HepG2 (cell line): ENCODE measurements around the gene CYB5R3. TPM values are rescaled to one million over a fixed set of nuclear protein-coding genes. Genes with fewer than 3 reads are reported as not detected.
A peak's percentile ranks its signal among the peaks of the same experiment; 100 is the strongest.

Source experiments
- ATAC-seq: fragments of 200-7000 bp; cut with Tn5 transposase; 3 replicates; pipeline ENCODE4 v1.9.1; 2020; ENCODE audit warnings: mild to moderate bottlenecking, moderate library complexity
- BruUV-seq: library from RNA; stranded (reverse); fragments of 400-500 nt; replicated peaks from 2 replicates; lab custom pipeline; 2021; lab: Mats Ljungman, UMichigan
- CTCF ChIA-PET: fragments of 300-600 bp; formaldehyde crosslinking; extraction: SDS; loops from one replicate; lab custom pipeline; 2021; ENCODE audit warnings: low total read pairs, inconsistent platforms, low intra/inter-chr PET ratio; lab: Yijun Ruan, JAX
- POLR2A ChIA-PET: fragments of 350-600 bp; sonication (Branson Sonifier 250); formaldehyde crosslinking; loops from one replicate; lab custom pipeline; 2020; ENCODE audit warnings: antibody characterized with exemption, inconsistent platforms; lab: Yijun Ruan, JAX
- DNase-seq: peaks from one replicate; pipeline ENCODE4 v3.0.0-alpha.2; 2015; ENCODE audit warnings: low spot score
- FAIRE-seq: peaks from 3 replicates; lab custom pipeline; 2011; peaks lifted over from hg19 to GRCh38; lab: Jason Lieb, UNC
- H2AFZ ChIP-seq: one replicate; pipeline ENCODE4 v1.6.1; 2011; ENCODE audit warnings: low read length, inconsistent platforms
- H3K27ac ChIP-seq: fragments of 300-600 bp; 3 replicates; pipeline ENCODE4 v1.8.0; 2011; ENCODE audit warnings: mixed run types, mild to moderate bottlenecking, mixed read lengths, low read length, inconsistent platforms; ENCODE audit not compliant: insufficient read depth; ENCODE audit errors: extremely low read length
- H3K27me3 ChIP-seq, 2 experiments: fragments of 200-600 bp in 1 of 2; 2 replicates in 1 of 2; 3 replicates in 1 of 2; pipeline versions ENCODE4 v1.6.0 to v1.8.0; 2011; ENCODE audit warnings: low read length in 2 of 2, mild to moderate bottlenecking in 2 of 2, moderate library complexity in 2 of 2, inconsistent platforms in 1 of 2; ENCODE audit not compliant: insufficient read depth in 2 of 2, control insufficient read depth in 1 of 2
- H3K36me3 ChIP-seq, 2 experiments: fragments of 200-600 bp in 1 of 2; replicated peaks in 1 of 2; 2 replicates in 1 of 2; 3 replicates in 1 of 2; pipeline versions ENCODE4 v1.5.1 to v1.8.0; 2011; ENCODE audit warnings: low read length in 2 of 2, inconsistent platforms in 1 of 2; ENCODE audit not compliant: insufficient read depth in 2 of 2, control insufficient read depth in 1 of 2
- H3K4me1 ChIP-seq: 2 replicates; pipeline ENCODE4 v1.5.1; 2012; ENCODE audit warnings: low read length, inconsistent platforms; ENCODE audit not compliant: insufficient read depth
- H3K4me2 ChIP-seq: 2 replicates; pipeline ENCODE4 v1.6.0; 2011; ENCODE audit warnings: low read depth, low read length, inconsistent platforms
- H3K4me3 ChIP-seq, 3 experiments: fragments of 200-600 bp in 1 of 3; sonication (generic), shearing (Covaris generic) in 1 of 3; replicated peaks in 1 of 3; 2 replicates each; pipeline ENCODE4 v1.5.1; 2011 to 2016; ENCODE audit warnings: low read length in 3 of 3, inconsistent platforms in 2 of 3, low read depth in 2 of 3, mild to moderate bottlenecking in 2 of 3, control low read depth in 1 of 3, mixed read lengths in 1 of 3; ENCODE audit not compliant: insufficient read depth in 1 of 3
- H3K79me2 ChIP-seq: one replicate; pipeline ENCODE4 v1.6.1; 2011; ENCODE audit warnings: low read length, inconsistent platforms; ENCODE audit not compliant: insufficient read depth
- H3K9ac ChIP-seq: 2 replicates; pipeline ENCODE4 v1.6.0; 2011; ENCODE audit warnings: mild to moderate bottlenecking, low read depth, low read length, inconsistent platforms; ENCODE audit not compliant: insufficient read depth
- H3K9me3 ChIP-seq: 2 replicates; pipeline ENCODE4 v1.5.1; 2012; ENCODE audit warnings: mild to moderate bottlenecking, low read length
- H4K20me1 ChIP-seq: 2 replicates; pipeline ENCODE4 v1.6.0; 2011; ENCODE audit warnings: inconsistent platforms, mild to moderate bottlenecking, low read length, moderate library complexity; ENCODE audit not compliant: insufficient read depth
- AGO2 ChIP-seq: fragments of 200-400 bp; formaldehyde crosslinking; optimal IDR thresholded peaks from 2 replicates; pipeline ENCODE3; 2017; ENCODE audit warnings: mild to moderate bottlenecking, low read depth, low read length, moderate library complexity
- AKAP8 ChIP-seq: sonication (generic); formaldehyde crosslinking; IDR thresholded peaks from 2 replicates; pipeline ENCODE4 v1.5.1; 2020; ENCODE audit warnings: mild to moderate bottlenecking, missing genetic modification reagents
- CBX2 ChIP-seq, 2 experiments: fragments of 200-600 bp in 1 of 2; sonication (generic); formaldehyde crosslinking in 1 of 2; IDR thresholded peaks; 2 replicates each; pipeline versions ENCODE4 v1.7.0 to v1.8.1; 2018 to 2022; ENCODE audit warnings: low read depth in 2 of 2, low read length in 1 of 2, mild to moderate bottlenecking in 1 of 2, missing genetic modification reagents in 1 of 2
- CEBPB ChIP-seq: IDR thresholded peaks from 2 replicates; pipeline ENCODE4 v1.6.1; 2011; ENCODE audit warnings: low read depth, low read length, improper control_type of control experiment, borderline replicate concordance
- CHD2 ChIP-seq: IDR thresholded peaks from 2 replicates; pipeline ENCODE4 v1.6.1; 2011; ENCODE audit warnings: low read depth, low read length, improper control_type of control experiment
- ESRRA ChIP-seq: sonication (generic); formaldehyde crosslinking; IDR thresholded peaks from 2 replicates; pipeline ENCODE4 v1.5.1; 2020; ENCODE audit warnings: mild to moderate bottlenecking, low read depth, missing genetic modification reagents
- GFI1 ChIP-seq: sonication (generic); formaldehyde crosslinking; IDR thresholded peaks from 2 replicates; pipeline ENCODE4 v1.5.0; 2020; ENCODE audit warnings: missing genetic modification reagents, mild to moderate bottlenecking, borderline replicate concordance
- HNF4A ChIP-seq: sonication (generic); formaldehyde crosslinking; IDR thresholded peaks from 2 replicates; pipeline ENCODE4 v1.4.0; 2020; ENCODE audit warnings: missing genetic modification reagents
- IRF2 ChIP-seq: IDR thresholded peaks from 2 replicates; pipeline ENCODE4 v1.6.1; 2018; ENCODE audit warnings: missing genetic modification reagents, missing compliant biosample characterization
- PITX1 ChIP-seq: sonication (generic); formaldehyde crosslinking; IDR thresholded peaks from 2 replicates; pipeline ENCODE4 v1.5.1; 2020; ENCODE audit warnings: mild to moderate bottlenecking, missing genetic modification reagents
- POLR2AphosphoS2 ChIP-seq: IDR thresholded peaks from 2 replicates; pipeline ENCODE4 v1.6.1; 2011; ENCODE audit warnings: low read depth, low read length, improper control_type of control experiment
- RNF2 ChIP-seq: fragments of 450-650 bp; conservative IDR thresholded peaks from 2 replicates; pipeline ENCODE4 v1.6.1; 2016; ENCODE audit warnings: low read depth
- RORA ChIP-seq: sonication (generic); formaldehyde crosslinking; IDR thresholded peaks from 2 replicates; pipeline ENCODE4 v1.5.0; 2020; ENCODE audit warnings: mild to moderate bottlenecking, missing genetic modification reagents, moderate library complexity
- SRSF4 ChIP-seq: fragments of 200-400 bp; formaldehyde crosslinking; IDR thresholded peaks from one replicate; pipeline ENCODE4 v1.6.1; 2018; ENCODE audit warnings: mild to moderate bottlenecking, low read depth, low read length, moderate library complexity; ENCODE audit not compliant: poor library complexity, severe bottlenecking
- TARDBP ChIP-seq: sonication (generic); formaldehyde crosslinking; IDR thresholded peaks from 2 replicates; pipeline ENCODE4 v1.8.0; 2022; ENCODE audit warnings: mild to moderate bottlenecking, missing genetic modification reagents
- ZFP91 ChIP-seq: sonication (generic); formaldehyde crosslinking; IDR thresholded peaks from 2 replicates; pipeline ENCODE4 v1.9.0; 2022; ENCODE audit warnings: missing genetic modification reagents, mild to moderate bottlenecking, borderline replicate concordance
- ZNF18 ChIP-seq: sonication (generic); formaldehyde crosslinking; IDR thresholded peaks from 2 replicates; pipeline ENCODE4 v1.8.0; 2022; ENCODE audit warnings: mild to moderate bottlenecking, missing genetic modification reagents; ENCODE audit not compliant: insufficient replicate concordance
- ZNF343 ChIP-seq: sonication (generic); formaldehyde crosslinking; IDR thresholded peaks from 2 replicates; pipeline ENCODE4 v1.4.0; 2020; ENCODE audit warnings: mild to moderate bottlenecking, missing genetic modification reagents
- ZNF607 ChIP-seq: sonication (generic); formaldehyde crosslinking; IDR thresholded peaks from 2 replicates; pipeline ENCODE4 v1.5.1; 2020; ENCODE audit warnings: missing genetic modification reagents, mild to moderate bottlenecking, borderline replicate concordance
- ZSCAN12 ChIP-seq: sonication (generic); formaldehyde crosslinking; IDR thresholded peaks from 2 replicates; pipeline ENCODE4 v1.9.0; 2021; ENCODE audit warnings: mild to moderate bottlenecking, missing genetic modification reagents
- ZZZ3 ChIP-seq: sonication (generic); formaldehyde crosslinking; IDR thresholded peaks from 2 replicates; pipeline ENCODE4 v1.4.0; 2020; ENCODE audit warnings: missing genetic modification reagents, mild to moderate bottlenecking, borderline replicate concordance
- WGBS: methylation state at CpG from one replicate; pipeline ENCODE4 v1.1.6; 2017; ENCODE audit warnings: low lambda C conversion rate; 5-methylcytosine and 5-hydroxymethylcytosine counted together
- in situ Hi-C: cut with HindIII; loops from 2 replicates; pipeline ENCODE4 v1.10.0; 2017; ENCODE audit warnings: low pct_unique_long_range_greater_than_20kb; ENCODE audit not compliant: extremely low pct_ligation_motif_present
- intact Hi-C: fragments of 100-400 bp; cut with micrococcal nuclease; formaldehyde crosslinking; loops from one replicate; pipeline ENCODE4 v1.10.0; 2022; ENCODE audit not compliant: unreplicated experiment
- polyA plus RNA-seq, 8 experiments: library from polyadenylated mRNA; depleted of rRNA in 3 of 8; stranded (reverse) in 7 of 8; unstranded in 1 of 8; fragments of >200 nt; fragmentation: Illumina TruSeq in 4 of 8; extraction: Trizol in 4 of 8; gene quantifications; 2 replicates each; pipeline versions ENCODE4 v1.2.1 to v1.2.3, GENCODE V29; 2011 to 2016; ENCODE audit warnings: low read depth in 4 of 8, missing spikeins in 1 of 8, mixed read lengths in 1 of 8; ENCODE audit not compliant: insufficient read depth in 1 of 8
- total RNA-seq, 5 experiments: library from RNA; depleted of rRNA; stranded (reverse); fragments of >200 nt; fragmentation: Illumina TruSeq; extraction: Trizol; gene quantifications; 2 replicates each; pipeline ENCODE4 v1.2.3, GENCODE V29; 2016; ENCODE audit warnings: low read depth in 1 of 5

The CYB5R3 gene
- total and polyA plus RNA-seq, 2 of the 13 experiments (the other 11 are each of a cell fraction or from before 2014, with no cell fraction given): 32.4 to 305 TPM

- BruUV-seq: no TSS peak
- intact Hi-C loops: loop anchor here (10.0 kb wide), 2 partner anchors 161 to 211 kb away; partner anchors contain the start of gene ARFGAP3
- ATAC-seq (no peak), FAIRE-seq (no peak), DNase-seq (no peak)
- Histone ChIP-seq H3K9ac (peak overlapping the region; percentile 98), H3K27me3 (no peaks in the 10 kb centered on the region; a peak in 1 of 5 replicates), H2AFZ (no peak overlapping the region), H3K4me1 (peaks cover 94% of the 10 kb centered on the region), H3K9me3 (no peaks in the 10 kb centered on the region), H3K27ac (peak overlapping the region; percentile 88), H3K4me2 (peak overlapping the region; percentile 96), H4K20me1 (peaks cover 17% of the 10 kb centered on the region; the same call in 1 of the 2 replicates), H3K4me3 (peak overlapping the region in 1 of 3 experiments; percentile 100; a peak in 2 of 6 replicates), H3K79me2 (peaks cover 87% of the 10 kb centered on the region), H3K36me3 (no peaks in the 10 kb centered on the region; a peak in 2 of 5 replicates)
- in situ Hi-C loops: no loop called here
- ChIA-PET POLR2A (interaction anchor here (0.7 to 4.9 kb wide), 6 partner anchors 11 to 44 kb away, joined by 3 to 54 read pairs (median 10); partner anchors contain the start of gene POLDIP3), CTCF (no interaction called here)
- WGBS: 78% methylated on average over 3 of the region's 14 CpGs
- TF ChIP-seq RORA (CRISPR knock-in tag): no peak
- TF ChIP-seq RNF2: no peak
- TF ChIP-seq ESRRA (CRISPR knock-in tag): 0 out of 2 replicates have a peak, but pooled peaks have one; percentile 31
- no peak for TF ChIP-seq GFI1 (CRISPR knock-in tag)
- no peak for TF ChIP-seq ZSCAN12 (CRISPR knock-in tag)
- TF ChIP-seq CEBPB: no peak
- peak; percentile 37 for TF ChIP-seq ZNF18
- TF ChIP-seq CHD2: no peak
- no peak for TF ChIP-seq IRF2
- 0 out of 2 replicates have a peak, but pooled peaks have one; percentile 25 for TF ChIP-seq HNF4A
- no peak for TF ChIP-seq ZNF343
- TF ChIP-seq POLR2AphosphoS2: no peak
- TF ChIP-seq PITX1 (CRISPR knock-in tag): no peak
- no peak for TF ChIP-seq CBX2 (IDR thresholded peaks at IDR 0.05; ENCODE audit: low read depth, low read length)
- no peak for TF ChIP-seq CBX2 (CRISPR knock-in tag; IDR thresholded peaks at IDR 0.05; ENCODE audit: low read depth)
- peak; percentile 59 for TF ChIP-seq AGO2
- 0 out of 2 replicates have a peak, but pooled peaks have one; percentile 8 for TF ChIP-seq TARDBP (CRISPR knock-in tag)
- TF ChIP-seq AKAP8 (CRISPR knock-in tag): 0 out of 2 replicates have a peak, but pooled peaks have one; percentile 24
- TF ChIP-seq ZZZ3: no peak
- no peak for TF ChIP-seq SRSF4
- TF ChIP-seq ZNF607: no peak
- peak; percentile 27; the same call in 1 of the 2 replicates for TF ChIP-seq ZFP91 (CRISPR knock-in tag)
Measured at GRCh38 chr22:42643634-42644421, 5.4 kb downstream of the CYB5R3 start.
